K562 (cell line): ENCODE measurements around the gene BFSP2. TPM values are rescaled to one million over a fixed set of nuclear protein-coding genes. Genes with fewer than 3 reads are reported as not detected.

ENCODE experiments used
- THAP7 ChIP-seq: fragments of 250-450 bp; sonication (Bioruptor Pico); IDR thresholded peaks from 2 replicates; pipeline ENCODE4 v1.5.0; 2021
- polyA plus RNA-seq, 8 experiments: library from polyadenylated mRNA; depleted of rRNA in 4 of 8; stranded (reverse) in 5 of 8; unstranded in 3 of 8; fragments of >200 nt; fragmentation: Nextera tagmentation in 2 of 8; fragmentation: Illumina TruSeq in 1 of 8; extraction: Ambion mirVana in 2 of 8; extraction: Trizol in 1 of 8; gene quantifications; 2 replicates each; pipeline versions ENCODE4 v1.2.1 to v1.2.3, GENCODE V29; 2011 to 2014; ENCODE audit warnings: inconsistent platforms in 1 of 8, missing spikeins in 1 of 8
- total RNA-seq, 7 experiments: library from RNA; depleted of rRNA in 6 of 7; stranded (reverse); fragments of >200 nt in 6 of 7; fragmentation: Illumina TruSeq in 2 of 7; extraction: Trizol in 2 of 7; gene quantifications; 2 replicates each; pipeline versions ENCODE4 v1.2.1 to v1.2.3, GENCODE V29; 2011 to 2021; ENCODE audit warnings: low replicate concordance in 1 of 7
- TF ChIP-seq, protein P1 (sequence below): fragments of 450-650 bp; IDR thresholded peaks from 2 replicates; pipeline ENCODE4 v1.6.1; 2016; ENCODE audit warnings: mild to moderate bottlenecking, moderate library complexity

Gene BFSP2
- total and polyA plus RNA-seq, 9 of the 15 experiments (the other 6 are each of a cell fraction or from before 2014, with no cell fraction given) = not detected

DNA sequence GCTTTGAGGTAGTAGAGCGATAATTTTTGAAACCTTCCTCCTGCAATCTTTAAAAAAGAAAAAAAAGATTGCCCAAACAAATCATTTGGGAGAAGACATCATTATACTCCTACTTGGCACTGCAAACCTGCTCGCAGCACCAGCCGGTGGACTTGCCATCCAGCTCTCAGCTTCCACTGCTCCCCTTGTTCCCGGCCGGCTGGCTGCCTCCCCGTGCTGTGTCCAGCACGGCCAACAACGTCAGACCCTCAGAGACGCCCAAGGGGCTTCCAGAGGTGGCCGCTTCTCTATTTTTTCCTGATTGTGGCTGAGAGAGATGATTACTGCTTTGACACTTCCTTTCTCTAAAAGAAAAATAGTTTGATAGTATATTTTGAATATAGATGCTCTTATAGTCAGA, 3.0 kb upstream of the BFSP2 start (continued):
- TF ChIP-seq, protein P1, sequence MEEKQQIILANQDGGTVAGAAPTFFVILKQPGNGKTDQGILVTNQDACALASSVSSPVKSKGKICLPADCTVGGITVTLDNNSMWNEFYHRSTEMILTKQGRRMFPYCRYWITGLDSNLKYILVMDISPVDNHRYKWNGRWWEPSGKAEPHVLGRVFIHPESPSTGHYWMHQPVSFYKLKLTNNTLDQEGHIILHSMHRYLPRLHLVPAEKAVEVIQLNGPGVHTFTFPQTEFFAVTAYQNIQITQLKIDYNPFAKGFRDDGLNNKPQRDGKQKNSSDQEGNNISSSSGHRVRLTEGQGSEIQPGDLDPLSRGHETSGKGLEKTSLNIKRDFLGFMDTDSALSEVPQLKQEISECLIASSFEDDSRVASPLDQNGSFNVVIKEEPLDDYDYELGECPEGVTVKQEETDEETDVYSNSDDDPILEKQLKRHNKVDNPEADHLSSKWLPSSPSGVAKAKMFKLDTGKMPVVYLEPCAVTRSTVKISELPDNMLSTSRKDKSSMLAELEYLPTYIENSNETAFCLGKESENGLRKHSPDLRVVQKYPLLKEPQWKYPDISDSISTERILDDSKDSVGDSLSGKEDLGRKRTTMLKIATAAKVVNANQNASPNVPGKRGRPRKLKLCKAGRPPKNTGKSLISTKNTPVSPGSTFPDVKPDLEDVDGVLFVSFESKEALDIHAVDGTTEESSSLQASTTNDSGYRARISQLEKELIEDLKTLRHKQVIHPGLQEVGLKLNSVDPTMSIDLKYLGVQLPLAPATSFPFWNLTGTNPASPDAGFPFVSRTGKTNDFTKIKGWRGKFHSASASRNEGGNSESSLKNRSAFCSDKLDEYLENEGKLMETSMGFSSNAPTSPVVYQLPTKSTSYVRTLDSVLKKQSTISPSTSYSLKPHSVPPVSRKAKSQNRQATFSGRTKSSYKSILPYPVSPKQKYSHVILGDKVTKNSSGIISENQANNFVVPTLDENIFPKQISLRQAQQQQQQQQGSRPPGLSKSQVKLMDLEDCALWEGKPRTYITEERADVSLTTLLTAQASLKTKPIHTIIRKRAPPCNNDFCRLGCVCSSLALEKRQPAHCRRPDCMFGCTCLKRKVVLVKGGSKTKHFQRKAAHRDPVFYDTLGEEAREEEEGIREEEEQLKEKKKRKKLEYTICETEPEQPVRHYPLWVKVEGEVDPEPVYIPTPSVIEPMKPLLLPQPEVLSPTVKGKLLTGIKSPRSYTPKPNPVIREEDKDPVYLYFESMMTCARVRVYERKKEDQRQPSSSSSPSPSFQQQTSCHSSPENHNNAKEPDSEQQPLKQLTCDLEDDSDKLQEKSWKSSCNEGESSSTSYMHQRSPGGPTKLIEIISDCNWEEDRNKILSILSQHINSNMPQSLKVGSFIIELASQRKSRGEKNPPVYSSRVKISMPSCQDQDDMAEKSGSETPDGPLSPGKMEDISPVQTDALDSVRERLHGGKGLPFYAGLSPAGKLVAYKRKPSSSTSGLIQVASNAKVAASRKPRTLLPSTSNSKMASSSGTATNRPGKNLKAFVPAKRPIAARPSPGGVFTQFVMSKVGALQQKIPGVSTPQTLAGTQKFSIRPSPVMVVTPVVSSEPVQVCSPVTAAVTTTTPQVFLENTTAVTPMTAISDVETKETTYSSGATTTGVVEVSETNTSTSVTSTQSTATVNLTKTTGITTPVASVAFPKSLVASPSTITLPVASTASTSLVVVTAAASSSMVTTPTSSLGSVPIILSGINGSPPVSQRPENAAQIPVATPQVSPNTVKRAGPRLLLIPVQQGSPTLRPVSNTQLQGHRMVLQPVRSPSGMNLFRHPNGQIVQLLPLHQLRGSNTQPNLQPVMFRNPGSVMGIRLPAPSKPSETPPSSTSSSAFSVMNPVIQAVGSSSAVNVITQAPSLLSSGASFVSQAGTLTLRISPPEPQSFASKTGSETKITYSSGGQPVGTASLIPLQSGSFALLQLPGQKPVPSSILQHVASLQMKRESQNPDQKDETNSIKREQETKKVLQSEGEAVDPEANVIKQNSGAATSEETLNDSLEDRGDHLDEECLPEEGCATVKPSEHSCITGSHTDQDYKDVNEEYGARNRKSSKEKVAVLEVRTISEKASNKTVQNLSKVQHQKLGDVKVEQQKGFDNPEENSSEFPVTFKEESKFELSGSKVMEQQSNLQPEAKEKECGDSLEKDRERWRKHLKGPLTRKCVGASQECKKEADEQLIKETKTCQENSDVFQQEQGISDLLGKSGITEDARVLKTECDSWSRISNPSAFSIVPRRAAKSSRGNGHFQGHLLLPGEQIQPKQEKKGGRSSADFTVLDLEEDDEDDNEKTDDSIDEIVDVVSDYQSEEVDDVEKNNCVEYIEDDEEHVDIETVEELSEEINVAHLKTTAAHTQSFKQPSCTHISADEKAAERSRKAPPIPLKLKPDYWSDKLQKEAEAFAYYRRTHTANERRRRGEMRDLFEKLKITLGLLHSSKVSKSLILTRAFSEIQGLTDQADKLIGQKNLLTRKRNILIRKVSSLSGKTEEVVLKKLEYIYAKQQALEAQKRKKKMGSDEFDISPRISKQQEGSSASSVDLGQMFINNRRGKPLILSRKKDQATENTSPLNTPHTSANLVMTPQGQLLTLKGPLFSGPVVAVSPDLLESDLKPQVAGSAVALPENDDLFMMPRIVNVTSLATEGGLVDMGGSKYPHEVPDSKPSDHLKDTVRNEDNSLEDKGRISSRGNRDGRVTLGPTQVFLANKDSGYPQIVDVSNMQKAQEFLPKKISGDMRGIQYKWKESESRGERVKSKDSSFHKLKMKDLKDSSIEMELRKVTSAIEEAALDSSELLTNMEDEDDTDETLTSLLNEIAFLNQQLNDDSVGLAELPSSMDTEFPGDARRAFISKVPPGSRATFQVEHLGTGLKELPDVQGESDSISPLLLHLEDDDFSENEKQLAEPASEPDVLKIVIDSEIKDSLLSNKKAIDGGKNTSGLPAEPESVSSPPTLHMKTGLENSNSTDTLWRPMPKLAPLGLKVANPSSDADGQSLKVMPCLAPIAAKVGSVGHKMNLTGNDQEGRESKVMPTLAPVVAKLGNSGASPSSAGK = no peak
- TF ChIP-seq THAP7 = no peak
